Measurements from ENCODE around the gene DCBLD1. TPM values are rescaled to one million over a fixed set of nuclear protein-coding genes. Genes with fewer than 3 reads are reported as not detected.

The DCBLD1 gene
- total and polyA plus RNA-seq, 7 donors, result 2.0 to 9.0 (median 4.0) TPM

DNA sequence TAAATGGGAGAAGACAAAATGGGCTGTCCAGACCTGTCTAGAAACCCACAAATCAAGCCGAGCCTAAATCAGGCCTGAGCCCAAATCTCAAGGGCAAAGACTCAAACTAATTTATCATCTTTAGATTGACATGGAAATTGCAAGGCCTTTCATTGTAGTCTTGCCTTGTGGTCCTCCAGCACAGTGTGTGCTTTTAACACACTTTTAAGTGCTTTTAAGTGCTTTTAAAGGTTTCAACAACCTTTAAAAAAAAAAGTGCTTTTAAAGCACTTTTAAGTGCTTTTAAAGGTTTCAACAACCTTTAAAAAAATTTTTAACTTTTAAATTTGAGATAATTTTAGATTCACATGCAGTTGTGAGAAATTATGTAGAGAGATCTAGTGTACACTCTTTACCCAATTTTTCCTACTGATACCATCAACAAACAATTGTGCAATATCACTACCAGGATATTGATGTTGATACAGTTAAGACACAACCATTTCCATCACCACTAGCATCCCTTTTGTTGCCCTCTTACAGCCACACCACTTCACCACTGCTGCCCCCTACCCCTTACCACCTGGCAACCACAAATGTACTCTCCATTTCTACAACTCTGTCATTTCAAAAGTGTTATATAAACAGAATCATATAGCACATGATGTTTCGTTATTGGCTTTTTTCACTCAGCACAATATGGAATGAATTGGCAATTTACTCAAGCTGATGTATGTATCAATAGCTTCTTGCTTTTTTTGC is 23.1 kb upstream of the DCBLD1 start:
- H3K27ac ChIP-seq, result no peak overlapping the region
- no peak for DNase-seq
- H3K36me3 ChIP-seq (ENCODE audit: insufficient read depth in 1 of 2, low read depth in 1 of 2), result no peaks in the 10 kb centered on the region
- TF ChIP-seq, protein P1, sequence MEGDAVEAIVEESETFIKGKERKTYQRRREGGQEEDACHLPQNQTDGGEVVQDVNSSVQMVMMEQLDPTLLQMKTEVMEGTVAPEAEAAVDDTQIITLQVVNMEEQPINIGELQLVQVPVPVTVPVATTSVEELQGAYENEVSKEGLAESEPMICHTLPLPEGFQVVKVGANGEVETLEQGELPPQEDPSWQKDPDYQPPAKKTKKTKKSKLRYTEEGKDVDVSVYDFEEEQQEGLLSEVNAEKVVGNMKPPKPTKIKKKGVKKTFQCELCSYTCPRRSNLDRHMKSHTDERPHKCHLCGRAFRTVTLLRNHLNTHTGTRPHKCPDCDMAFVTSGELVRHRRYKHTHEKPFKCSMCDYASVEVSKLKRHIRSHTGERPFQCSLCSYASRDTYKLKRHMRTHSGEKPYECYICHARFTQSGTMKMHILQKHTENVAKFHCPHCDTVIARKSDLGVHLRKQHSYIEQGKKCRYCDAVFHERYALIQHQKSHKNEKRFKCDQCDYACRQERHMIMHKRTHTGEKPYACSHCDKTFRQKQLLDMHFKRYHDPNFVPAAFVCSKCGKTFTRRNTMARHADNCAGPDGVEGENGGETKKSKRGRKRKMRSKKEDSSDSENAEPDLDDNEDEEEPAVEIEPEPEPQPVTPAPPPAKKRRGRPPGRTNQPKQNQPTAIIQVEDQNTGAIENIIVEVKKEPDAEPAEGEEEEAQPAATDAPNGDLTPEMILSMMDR (IDR thresholded peaks at IDR 0.05), result no peak
- no peaks in the 10 kb centered on the region for H3K4me1 ChIP-seq
- H3K9me3 ChIP-seq, result no peaks in the 10 kb centered on the region
- no peak overlapping the region for H3K4me3 ChIP-seq
- ATAC-seq, result no peak
- H3K27me3 ChIP-seq (ENCODE audit: insufficient read depth in 3 of 3, low read length in 2 of 3), result no peaks in the 10 kb centered on the region
- WGBS, 3 donors, result 82 to 89% (median 86%) methylated on average over 2 of the region's 2 CpGs
- intact Hi-C loops (cut with DNase I), result no loop called here

DNA sequence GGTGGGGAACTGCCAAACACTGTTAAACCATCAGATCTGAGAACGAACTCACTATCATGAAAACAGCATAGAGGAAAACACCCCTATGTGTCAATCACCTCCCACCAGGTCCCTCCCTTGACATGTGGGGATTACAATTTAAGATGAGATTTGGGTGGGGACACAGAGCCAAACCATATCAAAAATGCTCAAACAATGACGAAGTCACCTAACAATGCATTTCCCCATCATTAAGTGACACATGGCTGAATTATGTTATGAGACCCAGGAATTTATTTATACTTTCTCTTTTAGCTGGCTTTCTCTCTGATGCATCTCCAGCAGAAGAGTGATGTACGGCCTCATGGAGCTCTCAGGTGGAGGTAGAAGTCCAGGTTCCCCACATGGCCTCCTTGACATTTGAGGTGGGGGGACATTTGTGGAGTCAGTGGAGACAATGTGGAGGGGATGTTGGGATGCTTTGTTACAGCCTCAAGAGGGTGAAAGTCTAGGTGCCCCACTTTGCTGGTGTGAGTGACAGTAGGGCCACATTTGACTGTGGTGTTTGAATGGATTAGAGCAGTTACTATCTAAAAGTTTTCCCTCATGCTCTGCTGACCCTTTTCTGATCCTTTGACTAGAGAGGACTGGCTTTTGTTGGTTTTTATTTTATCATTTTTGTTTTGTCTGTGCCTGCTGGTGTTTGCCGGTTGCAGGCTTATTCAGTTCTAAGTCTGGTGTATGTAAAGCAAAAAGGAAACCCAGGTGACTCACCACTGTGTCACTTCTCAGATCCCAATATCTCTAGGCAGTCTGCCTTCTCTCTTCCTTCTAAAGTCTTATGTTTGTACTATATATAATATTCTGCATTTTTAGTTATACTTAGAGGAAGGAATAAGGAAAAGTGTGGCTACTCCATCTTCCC is 18.5 kb upstream of the DCBLD1 start:
- no peak for ATAC-seq
- Histone ChIP-seq H3K9me3 (no peaks in the 10 kb centered on the region), H3K4me3 (no peak overlapping the region), H3K4me1 (no peaks in the 10 kb centered on the region), H3K27me3 (ENCODE audit: insufficient read depth in 3 of 3, low read length in 2 of 3) (no peaks in the 10 kb centered on the region), H3K36me3 (ENCODE audit: insufficient read depth in 1 of 2, low read depth in 1 of 2) (no peaks in the 10 kb centered on the region), H3K27ac (no peak overlapping the region)
- TF ChIP-seq, protein P1 (IDR thresholded peaks at IDR 0.05), result no peak
- intact Hi-C loops (cut with DNase I), result no loop called here
- WGBS, 3 donors, result 72 to 88% (median 83%) methylated on average over 4 of the region's 4 CpGs
- DNase-seq, result no peak

DNA sequence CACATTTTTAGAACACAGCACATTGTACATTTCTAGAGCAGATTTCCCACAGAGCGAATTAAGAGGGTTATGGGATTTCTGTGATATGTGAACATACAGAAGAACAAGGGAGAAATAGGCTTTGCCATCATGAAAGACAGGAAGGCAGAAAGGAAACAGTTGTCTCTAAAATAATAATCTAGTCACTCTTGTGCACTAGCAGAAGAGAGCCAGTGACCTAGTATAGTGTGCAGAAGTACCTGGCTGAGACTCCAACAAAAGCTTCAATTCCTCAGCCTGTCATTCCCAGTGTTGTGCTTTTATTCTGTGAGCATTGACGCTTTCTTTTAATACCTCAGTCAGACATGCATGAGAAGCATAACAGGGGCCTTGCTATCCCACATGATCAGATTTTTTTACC is 17.8 kb upstream of the DCBLD1 start:
- WGBS, 3 donors, result 67 to 98% (median 89%) methylated on average over 2 of the region's 2 CpGs

DNA sequence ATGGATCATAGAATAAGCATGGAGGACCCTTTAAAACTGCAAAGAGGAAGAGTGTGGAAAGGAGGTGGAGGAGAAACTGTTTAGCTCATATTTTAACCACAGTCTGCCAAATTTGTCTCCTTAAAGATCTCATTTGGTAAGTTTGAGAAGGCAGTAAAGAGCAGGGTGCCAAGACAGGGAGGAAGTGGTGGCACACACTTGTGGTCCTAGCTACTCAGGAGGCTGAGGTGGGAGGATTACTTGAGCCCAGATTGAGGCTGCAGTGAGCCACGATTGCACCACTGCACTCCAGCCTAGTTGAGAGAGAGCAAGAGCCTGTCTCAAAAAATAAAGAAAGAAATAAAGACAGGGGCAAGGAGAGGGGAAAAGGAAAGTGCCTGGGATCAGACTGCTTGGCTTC is 16.8 kb upstream of the DCBLD1 start:
- 44 to 54% (median 50%) methylated on average over 1 of the region's 1 CpG for WGBS, 3 donors
- no peak for DNase-seq
- intact Hi-C loops (cut with DNase I), result no loop called here

More for the DNA sequence above, 17.8 kb upstream of the DCBLD1 start:
- DNase-seq (no peak), ATAC-seq (no peak)
- Histone ChIP-seq H3K27me3 (ENCODE audit: insufficient read depth in 3 of 3, low read length in 2 of 3) (no peaks in the 10 kb centered on the region), H3K36me3 (ENCODE audit: insufficient read depth in 1 of 2, low read depth in 1 of 2) (no peaks in the 10 kb centered on the region), H3K4me3 (no peak overlapping the region), H3K4me1 (no peaks in the 10 kb centered on the region), H3K9me3 (no peaks in the 10 kb centered on the region), H3K27ac (no peak overlapping the region)
- TF ChIP-seq, protein P1 (IDR thresholded peaks at IDR 0.05), result no peak
- intact Hi-C loops (cut with DNase I), result no loop called here

More for the DNA sequence above, 16.8 kb upstream of the DCBLD1 start:
- Histone ChIP-seq H3K4me1 (no peaks in the 10 kb centered on the region), H3K27ac (no peak overlapping the region), H3K36me3 (ENCODE audit: insufficient read depth in 1 of 2, low read depth in 1 of 2) (no peaks in the 10 kb centered on the region), H3K4me3 (no peak overlapping the region), H3K9me3 (no peaks in the 10 kb centered on the region), H3K27me3 (ENCODE audit: insufficient read depth in 3 of 3, low read length in 2 of 3) (no peaks in the 10 kb centered on the region)
- TF ChIP-seq, protein P1 (IDR thresholded peaks at IDR 0.05), result no peak
- ATAC-seq, result no peak

All from psoas muscle (tissue), 8 donors.